Endothelial cell of umbilical vein (primary cell): ENCODE results near the gene HSCB. TPM values are rescaled to one million over a fixed set of nuclear protein-coding genes. Genes with fewer than 3 reads are reported as not detected.

Experiments
- BruUV-seq: library from RNA; stranded (reverse); fragments of 400-500 nt; replicated peaks from 2 replicates; lab custom pipeline; 2021; lab: Mats Ljungman, UMichigan
- CTCF ChIA-PET: fragments of 300-600, 350-600 bp; sonication (Branson Sonifier 250); formaldehyde crosslinking; loops from one replicate; lab custom pipeline; 2021; ENCODE audit warnings: antibody characterized with exemption, inconsistent platforms; lab: Charles Lee
- POLR2A ChIA-PET: fragments of 300-600, 350-600 bp; sonication (Branson Sonifier 250); formaldehyde crosslinking; loops from one replicate; lab custom pipeline; 2021; ENCODE audit warnings: antibody characterized with exemption, inconsistent platforms; lab: Charles Lee
- DNase-seq: peaks from one replicate; pipeline ENCODE4 v3.0.0-alpha.2; 2011; ENCODE audit warnings: low read depth, low spot score
- FAIRE-seq: peaks from 2 replicates; lab custom pipeline; 2011; peaks lifted over from hg19 to GRCh38; lab: Jason Lieb, UNC
- H2AFZ ChIP-seq: 2 replicates; pipeline ENCODE4 v1.6.0; 2012; ENCODE audit warnings: low read depth, low read length, control low read depth, inconsistent platforms
- H3K27ac ChIP-seq: 2 replicates; pipeline ENCODE4 v1.5.1; 2011; ENCODE audit warnings: low read depth, mild to moderate bottlenecking, control low read depth, low read length, moderate library complexity; ENCODE audit not compliant: insufficient read depth
- H3K27me3 ChIP-seq, 2 experiments: 2 replicates each; pipeline versions ENCODE4 v1.6.0 to v1.6.1; 2011; ENCODE audit warnings: low read length in 2 of 2, mixed read lengths in 1 of 2; ENCODE audit not compliant: control insufficient read depth in 2 of 2, insufficient read depth in 2 of 2
- H3K36me3 ChIP-seq, 2 experiments: 2 replicates in 1 of 2; 3 replicates in 1 of 2; pipeline ENCODE4 v1.5.1; 2011; ENCODE audit warnings: low read length in 2 of 2, mild to moderate bottlenecking in 1 of 2, moderate library complexity in 1 of 2; ENCODE audit not compliant: control insufficient read depth in 2 of 2, insufficient read depth in 2 of 2; ENCODE audit errors: extremely low read depth in 1 of 2
- H3K4me1 ChIP-seq: 3 replicates; pipeline ENCODE4 v1.5.1; 2011; ENCODE audit warnings: mild to moderate bottlenecking, low read length; ENCODE audit not compliant: control insufficient read depth, insufficient read depth; ENCODE audit errors: extremely low read depth
- H3K4me2 ChIP-seq: 2 replicates; pipeline ENCODE4 v1.6.1; 2011; ENCODE audit warnings: low read length, control low read depth, mixed read lengths; ENCODE audit not compliant: insufficient read depth
- H3K4me3 ChIP-seq, 3 experiments: fragments of 200-600 bp in 1 of 3; sonication (generic), shearing (Covaris generic) in 1 of 3; replicated peaks in 1 of 3; 2 replicates each; pipeline ENCODE4 v1.5.1; 2011 to 2016; ENCODE audit warnings: control low read depth in 3 of 3, low read length in 3 of 3, mild to moderate bottlenecking in 2 of 3, inconsistent platforms in 1 of 3, low read depth in 1 of 3, moderate library complexity in 1 of 3; ENCODE audit not compliant: insufficient read depth in 1 of 3
- H3K79me2 ChIP-seq: 2 replicates; pipeline ENCODE4 v1.6.0; 2012; ENCODE audit warnings: low read length, inconsistent platforms; ENCODE audit not compliant: control insufficient read depth, insufficient read depth
- H3K9ac ChIP-seq: replicated peaks from 2 replicates; pipeline ENCODE3; 2011; ENCODE audit warnings: low read length, control low read depth; ENCODE audit not compliant: insufficient read depth; ENCODE audit errors: extremely low read depth
- H3K9me1 ChIP-seq: replicated peaks from 3 replicates; pipeline ENCODE4 v1.6.0; 2011; ENCODE audit warnings: mild to moderate bottlenecking, low read length; ENCODE audit not compliant: control insufficient read depth, insufficient read depth; ENCODE audit errors: extremely low read depth
- H3K9me3 ChIP-seq: replicated peaks from 2 replicates; pipeline ENCODE4 v1.5.1; 2012; ENCODE audit warnings: low read length, inconsistent platforms; ENCODE audit not compliant: control insufficient read depth, insufficient read depth
- H4K20me1 ChIP-seq: replicated peaks from 2 replicates; pipeline ENCODE3; 2011; ENCODE audit warnings: mild to moderate bottlenecking, low read length; ENCODE audit not compliant: control insufficient read depth, insufficient read depth; ENCODE audit errors: extremely low read depth
- EZH2 ChIP-seq: IDR thresholded peaks from 2 replicates; pipeline ENCODE4 v1.6.1; 2012; ENCODE audit warnings: borderline replicate concordance, low read depth, mild to moderate bottlenecking, moderate library complexity, low read length, inconsistent platforms; ENCODE audit not compliant: severe bottlenecking
- GATA2 ChIP-seq: IDR thresholded peaks from 2 replicates; pipeline ENCODE4 v1.7.0; 2011; ENCODE audit warnings: low read depth, mild to moderate bottlenecking, moderate library complexity, mixed read lengths, low read length; ENCODE audit not compliant: insufficient read length, insufficient read depth
- MAX ChIP-seq: IDR thresholded peaks from 2 replicates; pipeline ENCODE4 v1.6.1; 2011; ENCODE audit not compliant: insufficient read depth, insufficient read length
- MYC ChIP-seq: IDR thresholded peaks from one replicate; pipeline ENCODE4 v1.6.1; 2011; ENCODE audit warnings: mild to moderate bottlenecking, low read depth, low read length
- POLR2AphosphoS5 ChIP-seq: IDR thresholded peaks from 2 replicates; pipeline ENCODE4 v1.6.1; 2012; ENCODE audit warnings: low read depth, mild to moderate bottlenecking, control low read depth, low read length, moderate library complexity; ENCODE audit not compliant: insufficient read depth
- dilution Hi-C: fragments of 300-500 bp; cut with MboI; formaldehyde crosslinking; loops from one replicate; pipeline ENCODE4 v1.15.0; 2019; ENCODE audit warnings: low sequenced_read_pairs; ENCODE audit not compliant: extremely low pct_ligation_motif_present
- intact Hi-C: fragments of 100-400 bp; cut with micrococcal nuclease; formaldehyde crosslinking; loops from one replicate; pipeline ENCODE4 v1.10.0; 2022
- polyA plus RNA-seq, 4 experiments: library from polyadenylated mRNA; depleted of rRNA in 3 of 4; stranded (reverse) in 3 of 4; unstranded in 1 of 4; fragments of >200 nt; gene quantifications; 2 replicates each; pipeline versions ENCODE4 v1.2.1 to v1.2.3, GENCODE V29; 2011 to 2012; ENCODE audit warnings: missing spikeins in 1 of 4
- total RNA-seq: library from RNA; stranded (reverse); gene quantifications from 2 replicates; pipeline ENCODE4 v1.2.3, GENCODE V29; 2021

The HSCB gene
- total and polyA plus RNA-seq, 2 donors (not counting 3 experiments of a cell fraction or from before 2014, with no cell fraction given): 18.4 to 20.3 TPM

- FAIRE-seq: peak; percentile 8
Measured at GRCh38 chr22:28798810-28799605, 57.2 kb downstream of the HSCB start.

DNA sequence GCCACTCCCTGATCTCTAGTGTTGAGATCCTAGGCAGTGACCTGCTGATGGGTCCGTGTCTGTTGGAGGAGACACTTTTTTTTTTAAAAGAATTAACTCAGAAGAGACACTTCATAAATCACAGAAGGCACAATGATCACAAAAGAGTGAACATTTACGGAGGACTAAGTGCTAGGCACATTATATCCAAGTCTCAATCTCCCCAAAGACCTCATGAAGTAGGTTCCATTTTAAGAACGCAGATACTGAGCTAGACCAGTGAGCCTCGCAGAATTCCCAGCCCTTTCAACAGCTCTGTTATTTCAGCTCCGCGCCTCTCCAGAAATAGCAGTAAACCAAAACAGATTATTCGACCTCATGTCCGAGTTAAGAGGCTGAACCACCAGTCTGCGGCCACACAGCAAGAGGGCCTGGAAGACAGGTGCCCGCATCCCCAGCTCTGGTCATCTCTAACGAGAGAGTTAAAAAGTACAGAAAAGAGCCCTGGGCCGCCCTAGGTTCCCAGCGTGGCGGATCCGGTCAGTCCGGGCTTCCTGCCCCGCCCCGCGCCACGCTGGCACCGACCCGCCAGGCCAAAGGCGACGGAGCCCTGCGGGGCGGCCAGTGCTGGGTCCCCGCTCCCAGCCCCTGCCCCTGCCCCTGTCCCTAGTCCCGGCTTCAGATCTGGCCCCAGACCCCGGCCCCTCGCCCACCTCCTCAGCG, 57.9 kb downstream of the HSCB start:
- Histone ChIP-seq H3K4me1 (peaks cover 26% of the 10 kb centered on the region), H3K27me3 (no peaks in the 10 kb centered on the region), H2AFZ (peak overlapping the region; percentile 7), H3K79me2 (peaks cover 69% of the 10 kb centered on the region), H3K9me1 (no peaks in the 10 kb centered on the region), H3K27ac (peak overlapping the region; percentile 100), H3K36me3 (peaks cover 19 to 23% of the 10 kb centered on the region in 2 experiments), H4K20me1 (peaks cover 7% of the 10 kb centered on the region), H3K4me3 (peak overlapping the region; percentile 84 to 100 (median 100)), H3K9ac (peak overlapping the region; percentile 100), H3K9me3 (no peaks in the 10 kb centered on the region), H3K4me2 (peak overlapping the region; percentile 83)
- no peak for FAIRE-seq
- intact Hi-C loops (loop anchor here (1.0 to 2.0 kb wide), 7 partner anchors 11 to 231 kb away; partner anchors contain the start of genes CCDC117 and HSCB), dilution Hi-C loops (no loop called here)
- TF ChIP-seq MYC (peak; percentile 35), EZH2 (no peak), MAX (no peak)
- ChIA-PET CTCF (interaction anchor here (1.1 to 4.7 kb wide), 5 partner anchors 10 to 241 kb away, joined by 3 to 18 read pairs (median 11); partner anchors contain the start of gene CCDC117), POLR2A (interaction anchor here (0.6 to 1.8 kb wide), 7 partner anchors 8 to 120 kb away, joined by 3 to 6 read pairs (median 4); partner anchors contain the start of genes CCDC117 and TTC28)
- BruUV-seq: TSS peak; percentile 59
- DNase-seq: peak; percentile 68

More at GRCh38 chr22:28798810-28799605, 57.2 kb downstream of the HSCB start:
- ChIA-PET CTCF (interaction anchor here (0.6 to 4.7 kb wide), 9 partner anchors 9 to 447 kb away, joined by 3 to 18 read pairs (median 3); partner anchors contain the start of gene CCDC117), POLR2A (interaction anchor here (0.6 to 1.8 kb wide), 7 partner anchors 26 to 119 kb away, joined by 3 to 5 read pairs (median 4); partner anchors contain the start of genes CCDC117 and TTC28)
- TF ChIP-seq POLR2AphosphoS5 (peak; percentile 36), GATA2 (no peak)
- H3K9ac ChIP-seq: peak overlapping the region; percentile 100
- dilution Hi-C loops: no loop called here
- peak; percentile 82 for DNase-seq
- H3K27ac ChIP-seq: peak overlapping the region; percentile 100
- no peaks in the 10 kb centered on the region for H3K9me3 ChIP-seq
- peak overlapping the region; percentile 83 for H3K4me2 ChIP-seq
- no TSS peak for BruUV-seq
- H3K27me3 ChIP-seq: no peaks in the 10 kb centered on the region
- H2AFZ ChIP-seq: no peak overlapping the region
- H3K79me2 ChIP-seq: peaks cover 72% of the 10 kb centered on the region
- intact Hi-C loops: loop anchor here (1.0 to 2.0 kb wide), 2 partner anchors 27 to 88 kb away; partner anchors contain the start of gene CCDC117
- H4K20me1 ChIP-seq: peaks cover 13% of the 10 kb centered on the region
- peak overlapping the region; percentile 84 to 100 (median 100) for H3K4me3 ChIP-seq
- H3K9me1 ChIP-seq: no peaks in the 10 kb centered on the region
- H3K36me3 ChIP-seq: peaks cover 24 to 28% of the 10 kb centered on the region in 2 experiments
- peaks cover 26% of the 10 kb centered on the region for H3K4me1 ChIP-seq
